SK-N-SH (cell line): ENCODE measurements around the gene TPM4. TPM values are rescaled to one million over a fixed set of nuclear protein-coding genes. Genes with fewer than 3 reads are reported as not detected.

Experiments
- CTCF ChIA-PET: fragments of 300-600, 350-600 bp; formaldehyde crosslinking; extraction: SDS; loops from one replicate; lab custom pipeline; 2021; lab: Yijun Ruan, JAX
- POLR2A ChIA-PET: fragments of 350-600 bp; sonication (Branson Sonifier 250); formaldehyde crosslinking; extraction: SDS; loops from one replicate; lab custom pipeline; 2020; ENCODE audit warnings: antibody characterized with exemption, inconsistent platforms; lab: Yijun Ruan, JAX
- DNase-seq: peaks from one replicate; pipeline ENCODE4 v3.0.0; 2012
- H2AFZ ChIP-seq: fragments of 200-600 bp; sonication (generic); 2 replicates; pipeline ENCODE4 v1.8.1; 2016; ENCODE audit warnings: antibody characterized with exemption, mild to moderate bottlenecking, low read depth
- H3F3A ChIP-seq: fragments of 200-600 bp; sonication (generic); replicated peaks from 2 replicates; pipeline ENCODE3; 2016; ENCODE audit warnings: antibody characterized with exemption, mild to moderate bottlenecking; ENCODE audit not compliant: insufficient read depth
- H3K27ac ChIP-seq, 2 experiments: fragments of 200-500 bp in 1 of 2; fragments of 200-600 bp in 1 of 2; sonication (Bioruptor generic) in 1 of 2; sonication (generic), shearing (Covaris generic) in 1 of 2; 2 replicates each; pipeline versions ENCODE4 v1.5.1 to v1.6.1; 2014 to 2016; ENCODE audit warnings: low read depth in 2 of 2, inconsistent platforms in 1 of 2, low read length in 1 of 2, mild to moderate bottlenecking in 1 of 2, mixed read lengths in 1 of 2
- H3K27me3 ChIP-seq: fragments of 200-600 bp; sonication (generic), shearing (Covaris generic); 2 replicates; pipeline ENCODE4 v1.6.1; 2016; ENCODE audit warnings: mixed run types; ENCODE audit not compliant: insufficient read depth
- H3K36me3 ChIP-seq, 2 experiments: fragments of 200-500 bp in 1 of 2; fragments of 200-600 bp in 1 of 2; sonication (Bioruptor generic) in 1 of 2; sonication (generic) in 1 of 2; replicated peaks in 1 of 2; 2 replicates each; pipeline versions ENCODE3 to v1.5.1; 2014 to 2016; ENCODE audit warnings: low read length in 1 of 2, mild to moderate bottlenecking in 1 of 2; ENCODE audit not compliant: insufficient read depth in 2 of 2, control insufficient read depth in 1 of 2
- H3K4me1 ChIP-seq, 2 experiments: fragments of 200-500 bp in 1 of 2; fragments of 200-600 bp in 1 of 2; sonication (Bioruptor generic) in 1 of 2; sonication (generic), shearing (Covaris generic) in 1 of 2; 2 replicates each; pipeline versions ENCODE4 v1.5.1 to v1.6.1; 2014 to 2016; ENCODE audit warnings: low read depth in 1 of 2, low read length in 1 of 2, mixed run types in 1 of 2; ENCODE audit not compliant: insufficient read depth in 2 of 2, control insufficient read depth in 1 of 2
- H3K4me2 ChIP-seq: fragments of 200-600 bp; sonication (generic), shearing (Covaris generic); 2 replicates; pipeline ENCODE4 v1.6.1; 2017; ENCODE audit warnings: mixed run types
- H3K4me3 ChIP-seq, 2 experiments: fragments of 200-500 bp in 1 of 2; fragments of 200-600 bp in 1 of 2; sonication (Bioruptor generic) in 1 of 2; sonication (generic), shearing (Covaris generic) in 1 of 2; 2 replicates each; pipeline versions ENCODE4 v1.5.1 to v1.8.1; 2014 to 2016; ENCODE audit warnings: low read depth in 2 of 2, inconsistent platforms in 1 of 2, low read length in 1 of 2, mild to moderate bottlenecking in 1 of 2, mixed read lengths in 1 of 2, moderate library complexity in 1 of 2
- H3K79me2 ChIP-seq: fragments of 200-600 bp; sonication (generic); 2 replicates; pipeline ENCODE4 v1.8.1; 2017; ENCODE audit warnings: mild to moderate bottlenecking; ENCODE audit not compliant: insufficient read depth
- H3K9ac ChIP-seq: fragments of 200-600 bp; sonication (generic); 2 replicates; pipeline ENCODE4 v1.6.1; 2017; ENCODE audit warnings: mixed run types
- H3K9me2 ChIP-seq: fragments of 200-600 bp; sonication (generic); 2 replicates; pipeline ENCODE4 v1.6.1; 2017; ENCODE audit warnings: mixed run types
- H3K9me3 ChIP-seq: fragments of 200-600 bp; sonication (generic); 2 replicates; pipeline ENCODE4 v1.6.1; 2017; ENCODE audit warnings: mixed run types, mild to moderate bottlenecking, moderate library complexity
- H4K20me1 ChIP-seq: fragments of 200-600 bp; sonication (generic); 2 replicates; pipeline ENCODE4 v1.6.1; 2017; ENCODE audit warnings: mild to moderate bottlenecking, mixed run types; ENCODE audit not compliant: insufficient read depth
- CHD2 ChIP-seq: fragments of 150-350 bp; IDR thresholded peaks from 2 replicates; pipeline ENCODE4 v1.6.1; 2018; ENCODE audit warnings: low read length; ENCODE audit not compliant: partially characterized antibody
- ELF1 ChIP-seq: IDR thresholded peaks from 2 replicates; pipeline ENCODE4 v1.4.0; 2012
- EP300 ChIP-seq, 2 experiments: IDR thresholded peaks; 2 replicates each; pipeline versions ENCODE4 v1.4.0 to v1.6.1; 2012; ENCODE audit warnings: borderline replicate concordance in 1 of 2, low read depth in 1 of 2, low read length in 1 of 2
- FOSL2 ChIP-seq: IDR thresholded peaks from 2 replicates; pipeline ENCODE4 v1.4.0; 2012; ENCODE audit warnings: low read depth, mild to moderate bottlenecking, moderate library complexity, borderline replicate concordance
- FOXJ3 ChIP-seq: sonication (generic); formaldehyde crosslinking; IDR thresholded peaks from 2 replicates; pipeline ENCODE4 v1.5.1; 2020; ENCODE audit warnings: mild to moderate bottlenecking, missing genetic modification reagents
- IRF3 ChIP-seq: fragments of 150-350 bp; IDR thresholded peaks from 2 replicates; pipeline ENCODE4 v1.6.1; 2016; ENCODE audit warnings: mild to moderate bottlenecking, low read depth, low read length
- JUND ChIP-seq: IDR thresholded peaks from 2 replicates; pipeline ENCODE4 v1.4.0; 2012
- PBX3 ChIP-seq: IDR thresholded peaks from 2 replicates; pipeline ENCODE4; 2012
- POLR2AphosphoS5 ChIP-seq: IDR thresholded peaks from 2 replicates; pipeline ENCODE4 v1.6.1; 2012; ENCODE audit warnings: low read depth, low read length
- RAD21 ChIP-seq: IDR thresholded peaks from 2 replicates; pipeline ENCODE4 v1.6.1; 2012; ENCODE audit warnings: mild to moderate bottlenecking, low read length
- REST ChIP-seq: IDR thresholded peaks from 2 replicates; pipeline ENCODE4 v1.6.1; 2012; ENCODE audit warnings: mild to moderate bottlenecking, low read depth, low read length, moderate library complexity
- RFX5 ChIP-seq: IDR thresholded peaks from 2 replicates; pipeline ENCODE4 v1.6.1; 2012; ENCODE audit warnings: mild to moderate bottlenecking, improper control_type of control experiment, low read length
- RXRA ChIP-seq: IDR thresholded peaks from 2 replicates; pipeline ENCODE4 v1.4.0; 2012; ENCODE audit warnings: low read depth, mild to moderate bottlenecking, borderline replicate concordance
- SIN3A ChIP-seq: IDR thresholded peaks from 2 replicates; pipeline ENCODE4 v1.6.1; 2012; ENCODE audit warnings: low read depth, mild to moderate bottlenecking, low read length, moderate library complexity, borderline replicate concordance
- TCF12 ChIP-seq: IDR thresholded peaks from 2 replicates; pipeline ENCODE4 v1.4.0; 2012
- TEAD4 ChIP-seq: IDR thresholded peaks from 2 replicates; pipeline ENCODE4 v1.4.0; 2012; ENCODE audit warnings: mild to moderate bottlenecking, borderline replicate concordance; ENCODE audit not compliant: insufficient read depth
- USF1 ChIP-seq: IDR thresholded peaks from 2 replicates; pipeline ENCODE4 v1.4.0; 2012; ENCODE audit warnings: low read depth, borderline replicate concordance
- YY1 ChIP-seq: IDR thresholded peaks from 2 replicates; pipeline ENCODE4 v1.4.0; 2012; ENCODE audit warnings: low read depth, mild to moderate bottlenecking
- ZBTB33 ChIP-seq: IDR thresholded peaks from 2 replicates; pipeline ENCODE4 v1.4.0; 2012; ENCODE audit warnings: low read depth, borderline replicate concordance
- WGBS: methylation state at CpG from one replicate; pipeline ENCODE4 v1.1.6; 2017; ENCODE audit warnings: low lambda C conversion rate; 5-methylcytosine and 5-hydroxymethylcytosine counted together
- polyA plus RNA-seq, 3 experiments: library from polyadenylated mRNA; depleted of rRNA; stranded (reverse); fragments of >200 nt; gene quantifications; 2 replicates each; pipeline ENCODE4 v1.2.3, GENCODE V29; 2012

Gene TPM4
- polyA plus RNA-seq, 1 of the 3 experiments (the other 2 are of a cell fraction) = 440 TPM

GRCh38 chr19:16068696-16069259 is 7.5 kb upstream of the TPM4 start:
- Histone ChIP-seq H3K36me3 (no peaks in the 10 kb centered on the region), H4K20me1 (no peaks in the 10 kb centered on the region), H3K9me3 (no peaks in the 10 kb centered on the region), H3K4me2 (no peak overlapping the region), H3K79me2 (no peaks in the 10 kb centered on the region), H3K4me3 (no peak overlapping the region), H3K4me1 (no peaks in the 10 kb centered on the region; a peak in 1 of 4 replicates), H3K27me3 (no peaks in the 10 kb centered on the region), H3K9ac (no peak overlapping the region), H2AFZ (no peak overlapping the region), H3K9me2 (no peaks in the 10 kb centered on the region), H3K27ac (no peak overlapping the region), H3F3A (no peaks in the 10 kb centered on the region)
- ChIA-PET POLR2A (no interaction called here), CTCF (no interaction called here)
- 81% methylated on average over 10 of the region's 10 CpGs for WGBS
- TF ChIP-seq FOXJ3 (CRISPR knock-in tag) (no peak), RXRA (no peak)
- no peak for DNase-seq

GRCh38 chr19:16069813-16070365 is 6.4 kb upstream of the TPM4 start:
- 90% methylated on average over 7 of the region's 10 CpGs for WGBS
- no peak for DNase-seq
- Histone ChIP-seq H4K20me1 (no peaks in the 10 kb centered on the region), H3F3A (peaks cover 9% of the 10 kb centered on the region), H3K9me2 (no peaks in the 10 kb centered on the region), H3K79me2 (no peaks in the 10 kb centered on the region), H3K27ac (no peak overlapping the region), H3K4me2 (no peak overlapping the region), H3K36me3 (no peaks in the 10 kb centered on the region), H3K27me3 (no peaks in the 10 kb centered on the region), H3K9me3 (no peaks in the 10 kb centered on the region), H2AFZ (no peak overlapping the region), H3K4me3 (no peak overlapping the region), H3K4me1 (no peaks in the 10 kb centered on the region; a peak in 2 of 4 replicates), H3K9ac (no peak overlapping the region)
- ChIA-PET POLR2A (no interaction called here), CTCF (interaction anchor here (2.5 to 7.7 kb wide), 2 partner anchors 8 to 29 kb away, joined by 12 to 90 read pairs; no protein-coding TSS in a partner anchor)
- no peak for TF ChIP-seq RXRA
- no peak for TF ChIP-seq USF1
- TF ChIP-seq FOXJ3 (CRISPR knock-in tag) = no peak
- TF ChIP-seq REST = no peak
- TF ChIP-seq RAD21 = no peak
- no peak for TF ChIP-seq SIN3A
- TF ChIP-seq ELF1 = no peak
- no peak for TF ChIP-seq TCF12
- no peak for TF ChIP-seq TEAD4
- TF ChIP-seq PBX3 = no peak
- no peak for TF ChIP-seq EP300 (IDR thresholded peaks at IDR 0.05; ENCODE audit: borderline replicate concordance in 1 of 2, low read depth in 1 of 2, low read length in 1 of 2)
- TF ChIP-seq RFX5 = no peak
- no peak for TF ChIP-seq IRF3
- TF ChIP-seq JUND = no peak
- no peak for TF ChIP-seq CHD2
- no peak for TF ChIP-seq YY1
- no peak for TF ChIP-seq ZBTB33
- TF ChIP-seq FOSL2 = no peak
- no peak for TF ChIP-seq POLR2AphosphoS5
